ENCODE results near the gene SMG7. TPM values are rescaled to one million over a fixed set of nuclear protein-coding genes. Genes with fewer than 3 reads are reported as not detected.
A peak's percentile ranks its signal among the peaks of the same experiment; 100 is the strongest.

The SMG7 gene
- polyA plus RNA-seq, 4 donors = 18.4 to 49.3 (median 22.3) TPM

DNA sequence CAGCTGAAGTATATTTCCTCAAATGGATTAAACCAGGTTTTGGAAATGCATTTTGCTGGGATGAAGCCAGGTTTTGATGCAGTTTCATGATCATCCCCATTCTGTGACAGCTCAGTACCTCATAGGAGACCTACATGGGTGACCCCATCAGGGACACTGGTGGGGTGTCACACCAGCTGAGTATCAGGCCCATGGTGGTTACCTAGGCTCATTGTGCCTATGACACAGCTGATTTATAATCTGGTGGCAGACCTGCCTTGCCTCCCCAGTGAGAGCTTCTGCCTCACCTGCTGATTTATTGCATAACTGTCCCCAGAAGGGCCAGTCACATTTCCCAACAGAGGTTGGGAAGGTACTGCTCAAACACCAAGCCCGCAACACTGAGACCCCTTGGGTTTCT is 114.2 kb downstream of the SMG7 start:
- peaks cover 0 to 22% (median 0%) of the 10 kb centered on the region in 3 donors for H3K4me1 ChIP-seq (ENCODE audit: control insufficient read depth in 3 of 3, insufficient read depth in 2 of 3, low read depth in 1 of 3, low read length in 2 of 3)
- H3K36me3 ChIP-seq (ENCODE audit: control insufficient read depth in 3 of 3, insufficient read depth in 2 of 3, low read depth in 1 of 3, low read length in 3 of 3) = no peaks in the 10 kb centered on the region
- no peak overlapping the region for H3K4me3 ChIP-seq (ENCODE audit: low read depth in 1 of 3, low read length in 3 of 3)
- no peak overlapping the region for H3K27ac ChIP-seq (ENCODE audit: low read depth in 1 of 3, low read length in 2 of 3)
- DNase-seq (no peak), FAIRE-seq (no peak)
- H3K9me3 ChIP-seq (ENCODE audit: control insufficient read depth in 2 of 2, insufficient read depth in 1 of 2, low read depth in 1 of 2, low read length in 1 of 2) = no peaks in the 10 kb centered on the region
- WGBS, 3 donors = 99 to 100% (median 100%) methylated on average over 1 of the region's 1 CpG
- H3K27me3 ChIP-seq (ENCODE audit: control insufficient read depth in 3 of 3, insufficient read depth in 3 of 3, low read length in 3 of 3) = no peaks in the 10 kb centered on the region

DNA sequence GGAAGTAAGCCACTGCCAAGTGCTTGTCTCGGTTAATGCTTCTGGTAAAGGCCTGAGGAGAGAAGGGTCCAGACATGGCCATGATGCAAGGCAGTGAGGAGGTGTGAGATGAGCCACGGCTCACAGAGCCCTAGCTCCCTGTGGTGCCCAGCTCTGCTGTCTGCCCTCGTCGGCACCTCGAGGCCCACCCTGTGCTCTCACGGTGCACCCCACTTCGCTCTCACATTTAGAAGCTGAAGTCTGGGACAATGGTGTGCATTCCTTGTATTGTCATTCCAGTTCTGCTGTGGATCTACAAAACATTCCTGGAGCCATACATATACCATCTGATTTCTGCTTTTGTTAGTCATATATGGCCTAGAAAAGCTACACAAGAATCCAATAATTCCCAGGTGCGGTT is 114.6 kb downstream of the SMG7 start:
- 92 to 96% (median 95%) methylated on average over 8 of the region's 8 CpGs for WGBS, 3 donors
- H3K36me3 ChIP-seq (ENCODE audit: control insufficient read depth in 3 of 3, insufficient read depth in 2 of 3, low read depth in 1 of 3, low read length in 3 of 3) = no peaks in the 10 kb centered on the region

DNA sequence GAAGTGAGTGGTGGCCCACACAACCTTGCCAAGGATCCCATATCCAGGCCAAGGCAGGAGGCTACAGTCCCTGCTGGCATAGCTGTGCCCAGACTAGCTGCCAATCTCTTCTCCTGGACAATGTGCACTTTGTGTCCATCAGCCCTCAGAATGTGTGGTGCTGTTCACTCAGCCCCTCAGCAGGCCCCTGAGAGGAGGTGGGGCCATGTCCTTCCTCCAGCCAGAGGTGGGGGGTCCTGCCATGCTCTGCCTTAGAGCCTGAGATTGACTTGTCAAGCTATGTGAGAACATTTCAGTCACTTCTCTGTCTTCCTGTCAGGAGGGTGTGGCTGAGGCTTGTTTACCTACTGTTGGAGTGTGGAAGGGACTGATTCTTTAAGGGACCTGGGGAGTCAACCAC is 116.5 kb downstream of the SMG7 start:
- Histone ChIP-seq H3K36me3 (ENCODE audit: control insufficient read depth in 3 of 3, insufficient read depth in 2 of 3, low read depth in 1 of 3, low read length in 3 of 3) (no peaks in the 10 kb centered on the region), H3K4me1 (ENCODE audit: control insufficient read depth in 3 of 3, insufficient read depth in 2 of 3, low read depth in 1 of 3, low read length in 2 of 3) (peaks cover 0 to 10% (median 0%) of the 10 kb centered on the region in 3 donors), H3K9me3 (ENCODE audit: control insufficient read depth in 2 of 2, insufficient read depth in 1 of 2, low read depth in 1 of 2, low read length in 1 of 2) (no peaks in the 10 kb centered on the region), H3K27ac (ENCODE audit: low read depth in 1 of 3, low read length in 2 of 3) (peak overlapping the region in 2 of 3 donors; percentile 11 to 13), H3K4me3 (ENCODE audit: low read depth in 1 of 3, low read length in 3 of 3) (no peak overlapping the region), H3K27me3 (ENCODE audit: control insufficient read depth in 3 of 3, insufficient read depth in 3 of 3, low read length in 3 of 3) (no peaks in the 10 kb centered on the region)
- DNase-seq (peak; percentile 40 to 53), FAIRE-seq (no peak)

More for the DNA sequence above, 114.6 kb downstream of the SMG7 start:
- no peaks in the 10 kb centered on the region for H3K27me3 ChIP-seq (ENCODE audit: control insufficient read depth in 3 of 3, insufficient read depth in 3 of 3, low read length in 3 of 3)
- no peaks in the 10 kb centered on the region for H3K9me3 ChIP-seq (ENCODE audit: control insufficient read depth in 2 of 2, insufficient read depth in 1 of 2, low read depth in 1 of 2, low read length in 1 of 2)
- no peak for FAIRE-seq
- no peak overlapping the region for H3K4me3 ChIP-seq (ENCODE audit: low read depth in 1 of 3, low read length in 3 of 3)
- no peak for DNase-seq
- no peak overlapping the region for H3K27ac ChIP-seq (ENCODE audit: low read depth in 1 of 3, low read length in 2 of 3)
- H3K4me1 ChIP-seq (ENCODE audit: control insufficient read depth in 3 of 3, insufficient read depth in 2 of 3, low read depth in 1 of 3, low read length in 2 of 3) = peaks cover 0 to 20% (median 0%) of the 10 kb centered on the region in 3 donors

DNA sequence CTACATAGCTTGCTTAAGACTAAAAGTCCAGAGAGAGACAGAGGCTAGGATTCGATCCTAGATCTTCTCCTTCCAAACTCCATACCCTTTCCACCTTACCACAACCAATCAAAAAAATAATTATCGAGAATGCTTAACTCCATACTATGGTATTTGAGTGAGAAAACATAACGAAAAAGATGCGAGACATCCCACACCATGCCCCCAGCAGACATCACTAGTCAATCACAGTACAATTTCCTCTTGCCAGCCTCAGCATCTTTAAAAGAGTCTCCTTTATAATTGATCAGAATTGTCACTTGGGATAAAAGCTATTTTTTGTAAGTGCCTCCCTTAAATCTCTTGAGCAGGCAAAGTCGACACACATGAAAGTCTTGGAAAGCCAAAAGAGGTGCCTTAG is 117.1 kb downstream of the SMG7 start:
- H3K27me3 ChIP-seq (ENCODE audit: control insufficient read depth in 3 of 3, insufficient read depth in 3 of 3, low read length in 3 of 3) = no peaks in the 10 kb centered on the region
- DNase-seq (no peak), FAIRE-seq (no peak)
- 87 to 89% (median 89%) methylated on average over 5 of the region's 5 CpGs for WGBS, 3 donors
- no peak overlapping the region for H3K27ac ChIP-seq (ENCODE audit: low read depth in 1 of 3, low read length in 2 of 3)
- H3K36me3 ChIP-seq (ENCODE audit: control insufficient read depth in 3 of 3, insufficient read depth in 2 of 3, low read depth in 1 of 3, low read length in 3 of 3) = no peaks in the 10 kb centered on the region
- no peaks in the 10 kb centered on the region for H3K9me3 ChIP-seq (ENCODE audit: control insufficient read depth in 2 of 2, insufficient read depth in 1 of 2, low read depth in 1 of 2, low read length in 1 of 2)
- H3K4me1 ChIP-seq (ENCODE audit: control insufficient read depth in 3 of 3, insufficient read depth in 2 of 3, low read depth in 1 of 3, low read length in 2 of 3) = peaks cover 0 to 10% (median 0%) of the 10 kb centered on the region in 3 donors
- H3K4me3 ChIP-seq (ENCODE audit: low read depth in 1 of 3, low read length in 3 of 3) = no peak overlapping the region

DNA sequence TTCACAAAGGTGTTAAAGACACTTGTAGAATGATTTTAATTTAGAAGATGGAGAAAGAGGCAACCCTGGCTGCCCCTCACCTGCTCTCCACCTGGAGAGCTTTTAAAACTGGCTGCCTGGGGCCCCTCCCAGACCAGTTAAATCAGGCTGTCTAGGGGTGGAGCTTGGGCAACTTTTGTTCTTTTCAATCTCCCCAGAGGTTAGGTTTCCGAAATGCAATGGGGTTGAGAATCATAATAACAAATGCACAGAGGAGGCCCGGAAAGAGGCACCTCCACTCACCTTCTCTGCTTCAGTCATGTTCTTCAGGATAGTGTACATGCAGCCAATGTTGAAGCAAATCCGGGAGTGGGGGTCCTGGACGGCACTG is 117.6 kb downstream of the SMG7 start:
- Histone ChIP-seq H3K4me1 (ENCODE audit: control insufficient read depth in 3 of 3, insufficient read depth in 2 of 3, low read depth in 1 of 3, low read length in 2 of 3) (peaks cover 0 to 10% (median 0%) of the 10 kb centered on the region in 3 donors), H3K9me3 (ENCODE audit: control insufficient read depth in 2 of 2, insufficient read depth in 1 of 2, low read depth in 1 of 2, low read length in 1 of 2) (no peaks in the 10 kb centered on the region), H3K4me3 (ENCODE audit: low read depth in 1 of 3, low read length in 3 of 3) (no peak overlapping the region), H3K36me3 (ENCODE audit: control insufficient read depth in 3 of 3, insufficient read depth in 2 of 3, low read depth in 1 of 3, low read length in 3 of 3) (no peaks in the 10 kb centered on the region), H3K27ac (ENCODE audit: low read depth in 1 of 3, low read length in 2 of 3) (peak overlapping the region in 1 of 3 donors; percentile 58), H3K27me3 (ENCODE audit: control insufficient read depth in 3 of 3, insufficient read depth in 3 of 3, low read length in 3 of 3) (no peaks in the 10 kb centered on the region)
- 85 to 88% (median 87%) methylated on average over 4 of the region's 4 CpGs for WGBS, 3 donors
- FAIRE-seq = no peak
- no peak for DNase-seq

DNA sequence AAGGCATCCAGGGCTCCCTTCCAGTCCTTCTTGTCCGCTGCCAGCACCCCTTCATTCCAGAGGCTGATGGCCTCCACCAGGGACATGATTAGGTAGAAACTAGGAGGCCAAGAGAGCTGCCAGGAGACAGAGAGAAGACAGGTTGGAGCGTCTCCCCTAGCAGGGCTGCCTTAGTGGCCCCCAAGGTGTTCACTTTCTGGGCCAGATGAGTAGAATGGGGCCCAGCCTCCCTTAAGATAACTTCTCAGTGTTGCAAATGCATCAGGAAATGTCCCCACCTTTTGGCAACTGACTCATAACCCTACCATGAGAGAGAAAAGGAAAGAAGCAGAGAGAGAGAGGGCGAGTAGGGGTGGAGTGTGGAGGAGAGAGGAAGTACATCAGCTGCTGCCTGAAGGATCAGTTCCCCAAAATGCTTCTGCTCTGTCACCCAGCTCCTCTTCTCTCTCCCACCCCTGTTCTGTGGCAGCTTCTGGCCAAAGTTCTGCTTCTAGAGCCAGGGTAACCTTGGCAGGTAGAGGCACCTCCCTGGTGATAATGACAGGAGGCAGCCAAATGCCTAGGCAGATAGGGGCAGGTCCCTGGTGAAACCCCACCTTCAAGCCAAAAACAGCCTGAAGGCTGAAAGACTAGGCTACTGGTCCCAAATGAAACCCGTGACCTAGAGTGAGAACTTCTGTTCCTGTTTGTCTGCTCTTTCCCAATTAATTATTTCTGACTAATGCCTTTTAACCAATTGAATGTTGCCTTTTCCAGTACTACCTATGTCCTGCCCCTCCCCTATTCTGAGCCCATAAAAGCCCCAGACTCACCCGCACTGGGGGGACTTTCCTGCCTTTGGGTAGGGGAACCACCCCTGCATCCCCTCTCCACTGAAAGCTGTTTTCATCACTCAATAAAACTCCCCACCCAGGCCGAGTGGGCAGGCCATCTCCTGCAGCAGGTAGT is 118.2 kb downstream of the SMG7 start, which contains the start of gene NCF2:
Gene NCF2, minus strand, starts transcription at position 216 of the 948 bp plus-strand sequence. Its CDS starts 130 bp downstream, at position 86.
- no peak within 1 kb of the TSS for H3K4me3 ChIP-seq (ENCODE audit: low read depth in 1 of 3, low read length in 3 of 3)
- FAIRE-seq (no peak), DNase-seq (no peak)
- peak within 1 kb of the TSS in 1 of 3 donors; percentile 59 for H3K27ac ChIP-seq (ENCODE audit: low read depth in 1 of 3, low read length in 2 of 3)
- peaks cover 0 to 10% (median 0%) of the 10 kb centered on the region in 3 donors for H3K4me1 ChIP-seq (ENCODE audit: control insufficient read depth in 3 of 3, insufficient read depth in 2 of 3, low read depth in 1 of 3, low read length in 2 of 3)
- no peaks in the 10 kb centered on the region for H3K9me3 ChIP-seq (ENCODE audit: control insufficient read depth in 2 of 2, insufficient read depth in 1 of 2, low read depth in 1 of 2, low read length in 1 of 2)
- no peaks in the 10 kb centered on the region for H3K27me3 ChIP-seq (ENCODE audit: control insufficient read depth in 3 of 3, insufficient read depth in 3 of 3, low read length in 3 of 3)
- H3K36me3 ChIP-seq (ENCODE audit: control insufficient read depth in 3 of 3, insufficient read depth in 2 of 3, low read depth in 1 of 3, low read length in 3 of 3) = no peaks in the 10 kb centered on the region
- 65 to 76% (median 75%) methylated on average over 6 of the region's 6 CpGs for WGBS, 3 donors

DNA sequence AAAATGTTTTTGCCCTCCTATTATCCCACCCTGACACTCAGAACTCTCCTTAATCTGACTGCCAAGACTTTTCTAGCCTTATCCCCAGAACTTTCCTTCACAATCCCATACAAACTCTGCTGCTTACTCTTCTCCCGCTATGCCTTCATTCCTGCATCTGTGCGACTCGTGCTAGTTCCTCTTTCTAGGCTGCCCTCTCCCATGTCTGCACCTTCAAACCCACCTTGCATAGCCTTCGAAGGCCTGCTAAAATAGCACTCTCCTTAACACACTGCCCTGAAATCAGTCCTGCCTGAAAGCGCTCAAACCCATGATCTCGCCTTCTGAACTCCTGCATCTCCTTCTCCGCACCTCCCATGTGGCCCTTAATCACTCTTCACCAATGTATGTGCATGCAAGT is 120.4 kb downstream of the SMG7 start:
- no peak overlapping the region for H3K4me3 ChIP-seq (ENCODE audit: low read depth in 1 of 3, low read length in 3 of 3)
- no peak for DNase-seq
- no peak overlapping the region for H3K27ac ChIP-seq (ENCODE audit: low read depth in 1 of 3, low read length in 2 of 3)
- no peak for FAIRE-seq
- WGBS, 3 donors = 90 to 93% (median 90%) methylated on average over 7 of the region's 7 CpGs
- H3K36me3 ChIP-seq (ENCODE audit: control insufficient read depth in 3 of 3, insufficient read depth in 2 of 3, low read depth in 1 of 3, low read length in 3 of 3) = no peaks in the 10 kb centered on the region
- no peaks in the 10 kb centered on the region for H3K9me3 ChIP-seq (ENCODE audit: control insufficient read depth in 2 of 2, insufficient read depth in 1 of 2, low read depth in 1 of 2, low read length in 1 of 2)
- peaks cover 0 to 10% (median 0%) of the 10 kb centered on the region in 3 donors for H3K4me1 ChIP-seq (ENCODE audit: control insufficient read depth in 3 of 3, insufficient read depth in 2 of 3, low read depth in 1 of 3, low read length in 2 of 3)
- H3K27me3 ChIP-seq (ENCODE audit: control insufficient read depth in 3 of 3, insufficient read depth in 3 of 3, low read length in 3 of 3) = no peaks in the 10 kb centered on the region

DNA sequence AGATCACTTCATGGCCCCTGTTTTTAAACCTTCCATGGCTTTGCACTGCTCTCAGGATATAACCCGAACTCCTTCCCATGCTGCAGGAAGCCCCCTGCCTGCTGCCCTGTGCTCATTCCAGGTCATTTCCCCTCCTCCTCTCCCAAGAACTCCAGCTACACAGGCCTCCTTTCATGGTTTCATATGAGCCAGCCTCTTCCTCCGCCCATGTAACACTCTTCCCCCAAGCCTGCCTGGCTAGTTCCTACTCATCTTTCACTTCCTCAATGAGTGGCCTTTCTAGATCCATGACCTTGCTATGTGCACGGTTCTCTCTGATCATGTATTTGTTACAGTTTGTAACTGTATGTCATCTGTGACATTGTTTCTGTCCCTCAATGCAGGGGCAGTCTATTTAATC is 121.1 kb downstream of the SMG7 start:
- WGBS, 3 donors = 62 to 71% (median 66%) methylated on average over 3 of the region's 3 CpGs
- Histone ChIP-seq H3K27me3 (ENCODE audit: control insufficient read depth in 3 of 3, insufficient read depth in 3 of 3, low read length in 3 of 3) (no peaks in the 10 kb centered on the region), H3K27ac (ENCODE audit: low read depth in 1 of 3, low read length in 2 of 3) (no peak overlapping the region), H3K9me3 (ENCODE audit: control insufficient read depth in 2 of 2, insufficient read depth in 1 of 2, low read depth in 1 of 2, low read length in 1 of 2) (no peaks in the 10 kb centered on the region), H3K4me3 (ENCODE audit: low read depth in 1 of 3, low read length in 3 of 3) (no peak overlapping the region), H3K36me3 (ENCODE audit: control insufficient read depth in 3 of 3, insufficient read depth in 2 of 3, low read depth in 1 of 3, low read length in 3 of 3) (no peaks in the 10 kb centered on the region), H3K4me1 (ENCODE audit: control insufficient read depth in 3 of 3, insufficient read depth in 2 of 3, low read depth in 1 of 3, low read length in 2 of 3) (peaks cover 0 to 10% (median 0%) of the 10 kb centered on the region in 3 donors)
- FAIRE-seq (no peak), DNase-seq (no peak)
